HG03135 (cell line): ENCODE results near the gene PIGQ.
"Not testable (repeated sequence)": the region's sequence is repeated elsewhere in the genome, so short reads cannot be mapped to it uniquely, and the experiment has no call there.

Experiments used
- ATAC-seq: cut with Tn5 transposase; IDR thresholded peaks from one replicate; pipeline ENCODE4 v1.9.1; 2021; ENCODE audit warnings: mild to moderate bottlenecking, moderate library complexity; ENCODE audit not compliant: unreplicated experiment

The PIGQ gene

DNA sequence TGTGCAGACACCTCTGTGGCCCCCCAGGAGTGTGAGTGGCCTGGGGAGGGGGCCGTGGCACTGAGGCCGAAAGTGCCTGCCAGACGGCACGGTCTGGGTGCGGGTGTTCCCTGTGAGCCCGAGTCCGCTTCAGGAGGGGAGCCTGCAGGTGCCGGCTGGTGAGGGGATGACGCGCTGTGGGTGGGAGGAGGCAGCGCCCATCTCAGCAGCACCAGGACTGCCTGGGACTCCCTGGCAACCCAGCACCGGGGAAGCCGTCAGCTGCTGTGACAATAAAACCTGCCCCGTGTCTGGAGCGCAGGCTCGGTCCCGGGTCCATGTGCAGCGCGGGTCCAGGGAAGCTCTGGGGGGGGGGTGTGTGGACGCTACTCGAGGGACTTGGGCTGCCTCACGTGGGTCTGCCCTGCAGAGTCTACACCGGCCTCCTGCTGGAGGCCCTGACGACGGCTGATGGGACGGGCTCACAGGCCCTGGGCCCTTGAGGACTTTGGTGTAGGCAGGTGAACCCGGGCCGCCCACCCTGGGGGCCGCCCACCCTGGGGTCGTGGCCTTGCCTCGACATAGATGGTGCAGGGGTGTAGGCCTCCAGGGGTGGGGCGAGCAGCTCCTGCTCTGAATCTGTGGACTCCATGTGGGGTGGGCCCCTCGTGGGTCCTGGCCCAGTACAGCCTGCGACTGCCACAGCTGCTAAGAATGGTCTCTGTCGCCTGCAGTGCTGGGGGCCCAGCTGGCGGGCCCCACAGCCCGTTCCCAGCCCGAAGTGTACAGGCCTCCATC, 14.2 kb downstream of the PIGQ start:
- ATAC-seq: no peak

DNA sequence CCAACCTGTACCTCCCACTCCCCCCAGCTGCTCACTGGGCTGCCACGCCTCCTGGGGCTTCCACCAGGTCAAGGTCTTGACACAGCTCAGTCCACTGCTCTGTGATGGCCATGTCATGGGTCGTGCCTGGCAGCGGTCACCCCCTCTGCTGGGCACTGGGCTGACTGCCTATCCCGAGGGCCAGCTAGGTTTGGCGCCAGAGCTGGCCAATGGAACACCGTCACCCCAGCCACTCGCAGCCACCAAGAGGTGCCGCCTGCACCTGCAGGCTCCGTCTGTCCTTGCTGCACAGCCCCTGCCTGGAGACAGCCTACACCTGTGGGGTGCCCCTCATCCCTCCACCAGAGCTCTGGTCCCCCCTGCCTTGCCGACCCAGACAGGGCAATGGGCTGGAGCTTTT, 15.6 kb downstream of the PIGQ start:
- ATAC-seq: no peak

DNA sequence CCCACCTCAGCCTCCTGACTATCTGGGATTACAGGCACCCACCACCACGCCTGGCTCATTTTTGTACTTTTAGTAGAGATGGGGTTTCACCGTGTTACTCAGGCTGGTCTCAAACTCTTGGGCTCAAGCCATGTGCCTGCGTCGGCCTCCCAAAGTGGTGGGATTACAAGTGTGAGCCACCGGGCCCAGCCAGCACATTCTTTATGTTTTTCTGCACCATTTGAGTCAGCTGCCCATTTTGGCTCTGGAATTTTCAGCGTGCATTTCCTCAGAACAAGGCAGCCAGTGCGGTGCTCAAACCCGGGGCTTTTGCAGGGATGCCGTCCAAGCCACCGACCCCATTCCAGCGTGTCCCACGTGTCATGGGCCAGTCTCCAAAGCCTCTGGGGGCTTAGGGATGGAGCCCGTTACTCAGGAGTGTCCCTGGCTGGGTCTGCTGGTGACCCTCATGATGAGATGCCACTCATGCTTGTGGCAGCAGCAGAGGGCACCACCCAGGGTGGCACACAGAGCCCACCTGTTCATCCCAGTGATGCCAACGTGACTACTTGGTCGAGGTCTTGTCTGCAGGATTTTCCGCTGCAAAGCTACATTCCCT, 16.4 kb downstream of the PIGQ start:
- no peak for ATAC-seq

DNA sequence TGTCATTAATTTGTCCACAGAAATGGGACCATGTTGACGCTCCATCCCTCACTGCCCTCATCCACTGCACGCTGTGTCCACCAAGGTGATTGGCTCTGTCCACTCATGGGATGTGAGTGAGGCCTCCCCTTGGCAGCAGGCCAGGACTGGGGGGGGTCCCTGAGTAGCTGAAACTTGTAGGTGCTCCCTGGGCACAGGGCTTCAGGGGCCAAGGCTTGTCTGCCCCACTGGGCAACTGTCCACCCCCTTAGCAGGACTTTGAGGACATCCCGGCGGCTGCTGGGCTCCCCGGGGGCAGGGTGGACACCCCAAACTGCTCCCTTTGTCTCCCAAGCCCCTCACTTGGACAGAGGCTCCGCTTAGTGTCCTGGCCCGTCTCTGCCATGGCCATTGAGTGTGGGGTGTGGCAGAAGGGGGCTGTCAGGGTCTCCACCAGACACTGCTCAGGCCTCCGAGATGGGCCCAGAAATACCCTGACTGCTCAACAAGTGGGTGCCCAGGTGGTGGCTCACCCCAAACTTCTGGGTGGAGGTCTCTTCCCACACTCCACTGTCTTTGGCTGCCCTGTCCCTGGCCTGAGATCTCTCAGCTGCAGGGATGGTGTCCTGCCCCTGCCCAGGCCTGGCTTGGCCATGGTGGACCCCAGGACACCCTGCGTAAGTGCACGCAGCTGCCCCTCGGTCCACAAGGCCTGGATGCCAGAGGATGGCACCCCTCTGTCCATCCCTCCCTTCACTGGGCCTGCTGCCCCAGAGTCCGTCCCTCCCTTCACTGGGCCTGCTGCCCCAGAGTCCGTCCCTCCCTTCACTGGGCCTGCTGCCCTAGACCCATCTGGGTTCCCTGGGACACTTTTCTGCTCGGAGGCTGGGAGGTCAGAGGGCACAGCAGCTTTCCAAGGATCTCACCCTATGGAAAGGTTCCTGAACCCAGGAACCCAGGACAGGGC, 17.1 kb downstream of the PIGQ start:
- ATAC-seq: no peak

GRCh38 chr16:588639-588888, 18.8 kb downstream of the PIGQ start:
- ATAC-seq: peak; percentile 21

DNA sequence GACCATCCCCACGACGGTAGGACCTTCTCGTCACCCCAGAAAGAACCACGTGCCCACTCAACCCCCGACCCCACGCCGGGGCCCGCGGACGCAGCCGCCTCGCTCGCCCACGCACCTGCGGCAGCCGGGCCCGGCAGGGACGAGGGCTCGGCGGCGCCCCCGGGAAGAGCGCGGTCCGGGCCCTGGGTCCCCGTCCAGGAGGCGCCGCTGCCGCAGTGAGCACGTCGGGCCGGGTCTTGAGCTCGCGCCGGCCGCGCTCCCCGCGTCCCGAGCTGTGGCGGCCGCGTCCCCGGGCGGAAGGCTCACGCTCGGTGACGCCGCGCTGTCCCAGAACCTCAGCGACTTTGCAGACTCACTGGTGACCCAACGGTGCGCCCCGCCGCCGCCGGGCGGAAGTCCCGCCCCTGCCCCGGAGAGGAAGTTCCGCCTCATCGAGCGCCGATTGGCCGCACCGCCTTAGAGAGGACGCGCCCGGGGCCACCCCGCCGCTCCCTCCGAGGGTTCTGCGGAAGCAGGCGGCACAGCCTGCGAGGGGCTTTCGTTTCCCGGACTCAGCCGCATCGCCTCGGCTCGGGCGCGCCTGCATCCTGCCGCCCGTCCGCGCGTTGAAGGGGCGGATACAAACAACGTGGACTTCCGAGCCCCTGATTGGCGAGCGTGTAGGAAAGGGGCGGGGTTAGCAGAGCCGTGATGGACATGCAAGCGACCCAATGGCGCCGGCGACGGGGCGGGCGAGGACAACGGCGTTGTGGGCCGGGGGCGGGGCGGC, 19.3 kb downstream of the PIGQ start:
- ATAC-seq: peak; percentile 72

- ATAC-seq: peak; percentile 71
Observed at GRCh38 chr16:589658-590187, 20.0 kb downstream of the PIGQ start, which contains the start of gene RAB40C. RAB40C (plus strand) TSS chr16:590066; CDS start chr16:590292, 226 bp downstream.

DNA sequence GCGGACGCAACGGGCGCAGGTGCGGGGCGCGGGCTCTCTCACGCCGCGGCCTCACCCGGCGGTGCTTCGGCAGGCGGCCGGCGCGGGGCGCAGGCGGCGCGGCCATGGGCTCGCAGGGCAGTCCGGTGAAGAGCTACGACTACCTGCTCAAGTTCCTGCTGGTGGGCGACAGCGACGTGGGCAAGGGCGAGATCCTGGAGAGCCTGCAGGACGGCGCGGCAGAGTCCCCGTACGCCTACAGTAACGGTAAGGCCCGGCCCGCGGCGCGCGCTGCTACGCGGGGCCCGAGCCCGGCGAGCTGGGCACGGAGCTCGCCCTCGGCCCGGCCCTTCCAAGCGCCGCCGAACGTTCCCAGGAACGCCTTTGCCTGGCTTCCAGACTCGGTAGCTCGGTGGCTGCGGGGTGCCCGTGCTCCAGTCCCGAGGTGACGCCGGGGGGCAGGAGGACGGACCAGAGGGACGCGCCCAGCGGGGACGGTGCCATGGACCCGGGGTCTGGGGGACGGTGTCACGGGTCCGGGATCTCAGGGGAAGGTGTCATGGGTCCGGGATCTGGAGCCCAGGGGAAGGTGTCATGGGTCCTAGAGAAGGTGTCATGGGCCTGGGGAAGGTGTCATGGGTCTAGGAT, 20.5 kb downstream of the PIGQ start:
- ATAC-seq: peak; percentile 1

DNA sequence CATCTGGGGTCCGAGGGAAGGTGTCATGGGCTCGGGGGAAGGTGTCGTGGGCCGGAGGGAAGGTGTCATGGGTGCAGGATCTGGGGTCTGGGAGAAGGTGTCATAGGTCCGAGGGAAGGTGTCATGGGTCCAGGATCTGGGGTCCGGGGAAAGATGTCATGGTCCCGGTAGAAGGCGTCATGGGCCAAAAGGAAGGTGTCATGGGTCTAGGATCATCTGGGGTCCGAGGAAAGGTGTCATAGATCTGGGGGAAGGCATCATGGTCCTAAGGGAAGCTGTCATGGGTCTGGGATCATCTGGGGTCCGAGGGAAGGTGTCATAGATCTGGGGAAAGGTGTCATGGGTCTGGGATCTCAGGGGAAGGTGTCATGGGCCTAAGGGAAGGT, 21.0 kb downstream of the PIGQ start:
- no peak for ATAC-seq

GRCh38 chr16:591231-591630, 21.5 kb downstream of the PIGQ start:
- ATAC-seq: no peak

DNA sequence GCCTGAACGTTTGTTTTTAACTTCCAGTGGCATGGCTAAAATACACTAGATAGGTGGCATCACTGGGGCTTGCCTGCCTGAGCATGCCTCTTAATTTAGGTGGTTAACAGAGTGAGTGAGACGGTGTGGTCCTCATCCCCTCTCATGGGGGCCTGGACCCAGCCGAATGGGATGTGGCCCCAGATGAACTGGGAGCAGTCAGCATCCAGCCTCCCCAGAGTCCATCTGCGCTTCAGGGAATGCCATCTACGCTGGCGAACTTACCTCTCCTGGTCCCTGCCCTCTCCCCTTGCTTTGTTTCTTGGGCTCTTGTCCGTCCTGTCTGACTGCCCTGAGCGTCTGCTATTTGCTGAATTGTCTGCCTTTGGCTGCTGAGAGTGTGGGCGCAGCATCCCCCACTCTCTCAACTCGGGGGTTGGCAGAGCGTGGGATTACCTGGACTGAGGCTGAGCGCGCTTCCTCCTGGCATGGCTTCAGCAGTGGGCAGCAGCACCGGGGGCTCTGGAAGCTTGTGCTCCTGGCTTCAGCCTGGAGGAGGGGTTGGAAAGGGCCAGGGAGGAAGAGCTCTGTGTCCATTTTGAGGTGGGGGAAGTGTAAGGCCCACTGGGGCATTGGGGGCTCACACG, 22.2 kb downstream of the PIGQ start:
- ATAC-seq: no peak

GRCh38 chr16:592518-593306, 22.9 kb downstream of the PIGQ start:
- no peak for ATAC-seq

DNA sequence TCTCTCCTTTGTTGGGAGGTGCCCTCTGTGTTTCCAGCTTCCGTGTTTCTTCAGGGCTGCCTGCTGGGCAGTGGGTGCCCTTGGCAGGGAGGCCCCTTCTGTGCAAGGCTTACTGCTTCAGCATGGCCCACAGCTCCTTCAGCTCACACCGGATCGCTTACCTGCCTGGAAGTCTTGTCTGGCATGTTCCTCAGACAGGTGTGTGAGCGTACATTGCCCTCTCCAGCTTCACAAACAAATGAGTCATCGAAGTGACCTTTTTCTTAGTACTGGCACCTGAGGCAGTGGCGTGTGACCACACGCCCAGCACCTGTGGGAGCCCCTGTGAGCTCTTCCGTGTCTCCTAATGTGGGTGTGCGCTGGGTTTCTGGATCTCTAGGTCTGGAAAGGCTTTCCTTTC, 23.6 kb downstream of the PIGQ start:
- ATAC-seq: no peak

DNA sequence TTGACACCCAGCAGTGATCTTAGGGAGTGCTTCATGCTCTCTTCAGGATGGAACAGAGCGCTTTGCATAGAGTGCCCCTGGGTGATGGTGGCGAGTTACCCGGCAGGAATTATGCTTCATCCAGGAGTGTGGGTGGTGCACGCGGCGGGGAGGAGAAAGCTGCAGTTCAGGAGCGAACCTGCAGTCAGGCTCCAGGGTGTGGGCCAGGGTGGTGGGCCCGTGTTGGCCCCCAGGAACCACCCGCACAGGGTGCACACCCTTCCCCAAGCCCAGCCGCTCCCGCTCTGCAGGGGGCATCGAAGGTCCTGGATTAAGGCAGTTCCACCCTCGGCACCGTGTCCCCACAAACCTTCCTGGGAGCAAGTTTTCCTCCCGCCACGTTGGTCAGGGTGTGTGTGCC, 24.0 kb downstream of the PIGQ start:
- ATAC-seq: no peak

DNA sequence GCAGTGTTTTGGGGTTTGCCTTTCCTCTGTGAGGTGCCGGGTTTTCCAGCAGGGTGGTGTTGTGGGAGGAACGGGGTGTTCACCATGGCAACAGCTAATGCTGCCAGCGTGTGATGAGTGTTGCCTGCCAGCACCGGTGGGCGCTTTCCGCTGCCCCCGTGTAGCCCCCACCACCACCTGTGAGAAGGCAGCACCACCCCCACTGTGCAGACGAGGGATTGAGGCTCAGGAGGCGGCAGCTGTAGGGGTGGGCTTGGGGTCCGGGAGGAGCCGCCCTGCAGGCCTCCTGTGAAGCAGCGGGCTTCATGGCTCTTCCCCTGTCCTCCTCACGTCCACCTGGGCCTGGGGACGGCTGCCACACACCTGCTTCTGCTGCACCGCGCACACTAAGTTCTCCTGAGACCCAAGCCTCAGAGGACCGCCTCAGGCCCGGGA, 25.3 kb downstream of the PIGQ start:
- ATAC-seq: no peak

DNA sequence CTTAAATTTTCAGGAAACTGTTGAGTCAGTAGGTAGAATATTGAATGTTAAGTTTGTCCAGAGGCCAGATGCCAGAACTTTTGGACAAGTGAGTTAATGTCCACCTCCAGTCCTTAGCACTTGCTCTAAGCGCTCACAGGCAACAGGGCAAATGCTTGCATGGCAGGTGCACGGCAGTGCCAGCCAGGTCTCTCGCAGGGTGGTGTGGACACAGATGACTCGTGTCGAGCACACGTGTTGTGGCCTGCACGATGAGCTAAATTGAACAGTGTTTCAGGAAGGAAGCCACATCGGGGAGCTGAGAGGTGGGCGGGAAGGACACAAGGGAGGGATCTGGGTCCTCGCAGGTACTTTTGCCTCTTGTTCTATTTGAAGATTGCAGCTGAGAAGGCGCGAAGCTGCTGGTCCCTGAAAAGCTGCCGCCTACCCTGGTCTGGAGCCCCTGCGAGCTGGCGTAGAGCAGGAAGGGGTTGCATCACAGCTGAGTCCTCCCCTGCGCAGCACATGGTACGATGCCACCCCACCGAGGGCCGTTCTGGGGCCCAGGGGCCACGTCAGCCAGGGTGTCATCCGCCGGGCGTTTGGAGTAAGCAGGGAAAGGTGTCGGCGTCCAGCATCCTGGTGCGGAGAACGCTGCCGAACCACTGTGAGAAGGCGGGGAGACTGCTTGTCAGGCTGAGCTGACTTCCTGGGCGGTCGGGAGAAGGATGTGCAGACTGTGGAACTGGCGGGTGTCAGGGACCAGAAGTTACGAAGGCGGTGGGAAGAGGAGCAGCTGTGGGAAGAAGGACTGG, 26.4 kb downstream of the PIGQ start:
- ATAC-seq: no peak

DNA sequence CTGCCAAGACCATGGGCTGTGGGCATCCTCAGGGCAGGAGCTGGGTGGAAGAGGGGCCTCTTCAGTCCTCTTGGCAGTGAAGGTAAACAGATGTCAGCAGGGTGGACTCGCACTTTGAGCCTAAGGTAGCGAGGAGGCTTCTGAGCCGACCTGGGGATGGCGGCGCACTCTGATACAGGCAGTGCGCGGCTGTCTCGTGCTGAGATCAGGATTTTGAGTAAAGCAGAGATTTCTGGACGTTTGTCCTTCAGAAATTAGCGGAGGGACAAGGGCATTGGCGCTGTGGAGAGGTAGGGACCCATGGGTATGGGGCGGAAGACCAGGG, 26.9 kb downstream of the PIGQ start:
- no peak for ATAC-seq

GRCh38 chr16:597655-598054, 27.9 kb downstream of the PIGQ start:
- ATAC-seq: not testable (repeated sequence)
